CD4-positive, alpha-beta T cell treated with Interleukin-17A for 4 hours (primary cell): ENCODE results near the gene RLN1.
"Not testable (repeated sequence)": the region's sequence is repeated elsewhere in the genome, so short reads cannot be mapped to it uniquely, and the experiment has no call there.

Experiments
- DNase-seq: peaks from one replicate; pipeline ENCODE4 v3.0.0-alpha.2; 2020; ENCODE audit warnings: mixed read lengths

RLN1 gene

GRCh38 chr9:5338992-5339981 is at the start of gene RLN1:
Gene RLN1 (minus strand): TSS chr9:5339876. CDS start chr9:5339746, 130 bp downstream.
- DNase-seq = peak; percentile 40

- DNase-seq = no peak
These were observed 49.5 kb upstream of the RLN1 start for GRCh38 chr9:5389109-5389732.

- no peak for DNase-seq
These were observed 48.5 kb upstream of the RLN1 start for GRCh38 chr9:5388026-5388819.

- no peak for DNase-seq
These were observed 44.8 kb upstream of the RLN1 start for GRCh38 chr9:5384436-5384835.

GRCh38 chr9:5382479-5382878 is 42.8 kb upstream of the RLN1 start:
- DNase-seq = no peak

GRCh38 chr9:5375790-5376477 is 36.3 kb upstream of the RLN1 start:
- DNase-seq = peak; percentile 19

- DNase-seq = peak; percentile 8
These were observed 35.4 kb upstream of the RLN1 start for GRCh38 chr9:5375091-5375490.

- DNase-seq = no peak
These were observed 24.8 kb upstream of the RLN1 start for GRCh38 chr9:5364294-5365024.

GRCh38 chr9:5361326-5362010 is 21.8 kb upstream of the RLN1 start:
- DNase-seq = no peak

- DNase-seq = no peak
These were observed 20.7 kb upstream of the RLN1 start for GRCh38 chr9:5360341-5360740.

- DNase-seq = no peak
These were observed 17.9 kb upstream of the RLN1 start for GRCh38 chr9:5357431-5358105.

GRCh38 chr9:5355817-5356216 is 16.1 kb upstream of the RLN1 start:
- DNase-seq = no peak

GRCh38 chr9:5355226-5355625 is 15.6 kb upstream of the RLN1 start:
- no peak for DNase-seq

- DNase-seq = no peak
These were observed 14.5 kb upstream of the RLN1 start for GRCh38 chr9:5354184-5354583.

GRCh38 chr9:5352637-5353248 is 13.1 kb upstream of the RLN1 start:
- DNase-seq = peak; percentile 31

- DNase-seq = peak; percentile 58
These were observed 3.0 kb downstream of the RLN1 start for GRCh38 chr9:5336688-5337087.

GRCh38 chr9:5331276-5331675 is 8.4 kb downstream of the RLN1 start:
- DNase-seq = not testable (repeated sequence)

- peak; percentile 72 for DNase-seq
These were observed 12.7 kb downstream of the RLN1 start for GRCh38 chr9:5326893-5327548.

- no peak for DNase-seq
These were observed 13.5 kb downstream of the RLN1 start for GRCh38 chr9:5326187-5326586.

GRCh38 chr9:5321601-5322000 is 18.1 kb downstream of the RLN1 start:
- DNase-seq = not testable (repeated sequence)
